Measurements from ENCODE around the gene ODR4.
"Not testable (repeated sequence)": the region's sequence is repeated elsewhere in the genome, so short reads cannot be mapped to it uniquely, and the experiment has no call there.

Gene ODR4

GRCh38 chr1:186424539-186424938 lies 48.9 kb downstream of the ODR4 start:
- DNase-seq, result no peak

- DNase-seq, result no peak
Observed at GRCh38 chr1:186426118-186426517, 50.5 kb downstream of the ODR4 start.

- DNase-seq, result no peak
Observed at GRCh38 chr1:186429017-186429416, 53.4 kb downstream of the ODR4 start.

- no peak for DNase-seq
Observed at GRCh38 chr1:186435336-186435735, 59.7 kb downstream of the ODR4 start.

GRCh38 chr1:186438567-186438966 lies 62.9 kb downstream of the ODR4 start:
- no peak for DNase-seq

- DNase-seq, result no peak
Observed at GRCh38 chr1:186440584-186440983, 64.9 kb downstream of the ODR4 start.

GRCh38 chr1:186442651-186443375 lies 67.2 kb downstream of the ODR4 start:
- DNase-seq, result no peak

GRCh38 chr1:186443638-186444037 lies 68.0 kb downstream of the ODR4 start:
- DNase-seq, result no peak

GRCh38 chr1:186446152-186446551 lies 70.5 kb downstream of the ODR4 start:
- no peak for DNase-seq

GRCh38 chr1:186454981-186455380 lies 79.3 kb downstream of the ODR4 start:
- DNase-seq, result no peak

GRCh38 chr1:186456729-186457255 lies 81.2 kb downstream of the ODR4 start:
- DNase-seq, result no peak

- not testable (repeated sequence) for DNase-seq
Observed at GRCh38 chr1:186459161-186459560, 83.5 kb downstream of the ODR4 start.

- DNase-seq, result no peak
Observed at GRCh38 chr1:186461014-186461413, 85.4 kb downstream of the ODR4 start, which contains the start of gene PDC. Gene PDC (minus strand): TSS chr1:186461114. CDS start chr1:186449459, 11,655 bp downstream.

- no peak for DNase-seq
Observed at GRCh38 chr1:186463511-186463910, 87.9 kb downstream of the ODR4 start.

GRCh38 chr1:186463926-186464325 lies 88.3 kb downstream of the ODR4 start:
- no peak for DNase-seq

- not testable (repeated sequence) for DNase-seq
Observed at GRCh38 chr1:186465491-186465890, 89.9 kb downstream of the ODR4 start.

- DNase-seq, result no peak
Observed at GRCh38 chr1:186465946-186466345, 90.3 kb downstream of the ODR4 start.

Data from stimulated activated CD4-positive, alpha-beta T cell treated with anti-CD3 and anti-CD28 coated beads, Interleukin-12 subunit alpha, Interleukin-12 subunit beta, amount 100 ng/mL, for 4 hours (primary cell).